ENCODE data around the gene MAGEA9.

DNA sequence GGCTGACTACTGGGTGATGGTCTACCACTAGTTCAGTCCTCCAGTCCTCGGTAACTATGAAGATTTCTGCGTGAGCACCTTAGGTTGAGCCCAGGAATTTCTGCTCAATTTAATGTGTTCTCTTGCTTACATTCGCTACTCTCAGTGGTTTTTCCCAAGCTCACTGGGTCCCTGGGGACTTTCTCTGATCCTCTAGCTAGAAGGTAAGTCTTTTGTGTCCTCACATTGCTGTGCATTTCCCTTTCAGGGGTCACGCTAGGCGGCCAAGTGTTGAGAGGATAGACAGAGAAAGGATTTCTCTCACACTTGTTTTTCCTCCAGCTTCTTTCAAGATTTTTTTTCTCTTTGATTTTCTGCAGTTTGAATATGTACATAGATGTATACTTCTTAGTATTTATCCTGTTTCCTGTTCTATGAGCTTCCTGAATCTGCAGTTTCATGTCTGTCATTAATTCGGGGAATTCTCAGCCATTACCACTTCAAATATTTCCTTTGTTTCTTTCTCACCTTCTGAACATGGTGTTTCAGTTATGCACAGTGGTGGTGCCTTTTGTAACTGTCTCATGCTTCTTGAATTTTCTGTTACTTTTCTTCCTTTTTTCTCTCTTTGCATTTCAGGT is 17.5 kb downstream of the MAGEA9 start:
- TF ChIP-seq, protein P1, sequence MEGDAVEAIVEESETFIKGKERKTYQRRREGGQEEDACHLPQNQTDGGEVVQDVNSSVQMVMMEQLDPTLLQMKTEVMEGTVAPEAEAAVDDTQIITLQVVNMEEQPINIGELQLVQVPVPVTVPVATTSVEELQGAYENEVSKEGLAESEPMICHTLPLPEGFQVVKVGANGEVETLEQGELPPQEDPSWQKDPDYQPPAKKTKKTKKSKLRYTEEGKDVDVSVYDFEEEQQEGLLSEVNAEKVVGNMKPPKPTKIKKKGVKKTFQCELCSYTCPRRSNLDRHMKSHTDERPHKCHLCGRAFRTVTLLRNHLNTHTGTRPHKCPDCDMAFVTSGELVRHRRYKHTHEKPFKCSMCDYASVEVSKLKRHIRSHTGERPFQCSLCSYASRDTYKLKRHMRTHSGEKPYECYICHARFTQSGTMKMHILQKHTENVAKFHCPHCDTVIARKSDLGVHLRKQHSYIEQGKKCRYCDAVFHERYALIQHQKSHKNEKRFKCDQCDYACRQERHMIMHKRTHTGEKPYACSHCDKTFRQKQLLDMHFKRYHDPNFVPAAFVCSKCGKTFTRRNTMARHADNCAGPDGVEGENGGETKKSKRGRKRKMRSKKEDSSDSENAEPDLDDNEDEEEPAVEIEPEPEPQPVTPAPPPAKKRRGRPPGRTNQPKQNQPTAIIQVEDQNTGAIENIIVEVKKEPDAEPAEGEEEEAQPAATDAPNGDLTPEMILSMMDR (IDR thresholded peaks at IDR 0.05; ENCODE audit: insufficient read depth, low read depth, low read length): no peak
- TF ChIP-seq EZH2 (IDR thresholded peaks at IDR 0.05; ENCODE audit: insufficient read depth, low read length): no peak

Data from astrocyte (in vitro differentiated cells and primary cell).